Mucosa of descending colon (tissue), 3 donors: ENCODE results near the gene CYP2U1. TPM values are rescaled to one million over a fixed set of nuclear protein-coding genes. Genes with fewer than 3 reads are reported as not detected.

Experiments
- ATAC-seq: fragments of 200-7000 bp; cut with Tn5 transposase; one replicate; pipeline ENCODE4 v1.9.1; 2020; ENCODE audit warnings: mild to moderate bottlenecking, moderate library complexity
- DNase-seq, 3 donors: peaks; one replicate each; pipeline ENCODE4 v3.0.0-alpha.2; 2020
- H3K36me3 ChIP-seq: fragments of 200-600 bp; one replicate; pipeline ENCODE4 v1.8.0; 2021; ENCODE audit warnings: low read depth, mild to moderate bottlenecking
- H3K4me1 ChIP-seq: fragments of 200-600 bp; one replicate; pipeline ENCODE4 v1.8.0; 2021; ENCODE audit warnings: low read depth, mild to moderate bottlenecking
- H3K4me3 ChIP-seq: fragments of 200-600 bp; one replicate; pipeline ENCODE4 v1.8.0; 2021; ENCODE audit warnings: mild to moderate bottlenecking
- H3K9me3 ChIP-seq: fragments of 200-600 bp; one replicate; pipeline ENCODE4 v1.8.0; 2021; ENCODE audit warnings: mild to moderate bottlenecking
- intact Hi-C, 2 donors: fragments of 100-400 bp; cut with DNase I in 1 of 2; cut with micrococcal nuclease in 1 of 2; formaldehyde crosslinking; loops; one replicate each; pipeline versions ENCODE4 v1.11.0 to v1.11.1; 2022; cut with DNase I, micrococcal nuclease
- total RNA-seq, 3 donors: library from RNA; stranded (reverse); fragmentation: NEBNext Ultra II Directional in 2 of 3; extraction: Animal tissue kit (Norgen Biotek cat#: 25700) in 2 of 3; gene quantifications; one replicate each; pipeline versions ENCODE4 v1.2.1 to v1.2.4, GENCODE V29; 2021 to 2023
- TF ChIP-seq, protein P1 (sequence below): fragments of 200-600 bp; IDR thresholded peaks from one replicate; pipeline ENCODE4 v1.8.0; 2022; ENCODE audit warnings: antibody characterized with exemption, mild to moderate bottlenecking
- donor health status: DM: no; HTN: no; CAD: no; lungs with moderate emphysema.
- donor health status: DM: no; HTN: no; CAD: no.
- donor health status: DM: no; HTN: yes; CAD: no.

CYP2U1 gene
- total RNA-seq, 3 donors from 2014 or later, result 3.4 to 10.5 (median 3.4) TPM

GRCh38 chr4:107939307-107939706 is 8.0 kb downstream of the CYP2U1 start:
- Histone ChIP-seq H3K36me3 (no peaks in the 10 kb centered on the region), H3K4me1 (no peaks in the 10 kb centered on the region), H3K4me3 (no peak overlapping the region), H3K9me3 (no peaks in the 10 kb centered on the region)
- TF ChIP-seq, protein P1, sequence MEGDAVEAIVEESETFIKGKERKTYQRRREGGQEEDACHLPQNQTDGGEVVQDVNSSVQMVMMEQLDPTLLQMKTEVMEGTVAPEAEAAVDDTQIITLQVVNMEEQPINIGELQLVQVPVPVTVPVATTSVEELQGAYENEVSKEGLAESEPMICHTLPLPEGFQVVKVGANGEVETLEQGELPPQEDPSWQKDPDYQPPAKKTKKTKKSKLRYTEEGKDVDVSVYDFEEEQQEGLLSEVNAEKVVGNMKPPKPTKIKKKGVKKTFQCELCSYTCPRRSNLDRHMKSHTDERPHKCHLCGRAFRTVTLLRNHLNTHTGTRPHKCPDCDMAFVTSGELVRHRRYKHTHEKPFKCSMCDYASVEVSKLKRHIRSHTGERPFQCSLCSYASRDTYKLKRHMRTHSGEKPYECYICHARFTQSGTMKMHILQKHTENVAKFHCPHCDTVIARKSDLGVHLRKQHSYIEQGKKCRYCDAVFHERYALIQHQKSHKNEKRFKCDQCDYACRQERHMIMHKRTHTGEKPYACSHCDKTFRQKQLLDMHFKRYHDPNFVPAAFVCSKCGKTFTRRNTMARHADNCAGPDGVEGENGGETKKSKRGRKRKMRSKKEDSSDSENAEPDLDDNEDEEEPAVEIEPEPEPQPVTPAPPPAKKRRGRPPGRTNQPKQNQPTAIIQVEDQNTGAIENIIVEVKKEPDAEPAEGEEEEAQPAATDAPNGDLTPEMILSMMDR, result no peak
- intact Hi-C loops, result no loop called here
- DNase-seq (no peak), ATAC-seq (no peak)

DNA sequence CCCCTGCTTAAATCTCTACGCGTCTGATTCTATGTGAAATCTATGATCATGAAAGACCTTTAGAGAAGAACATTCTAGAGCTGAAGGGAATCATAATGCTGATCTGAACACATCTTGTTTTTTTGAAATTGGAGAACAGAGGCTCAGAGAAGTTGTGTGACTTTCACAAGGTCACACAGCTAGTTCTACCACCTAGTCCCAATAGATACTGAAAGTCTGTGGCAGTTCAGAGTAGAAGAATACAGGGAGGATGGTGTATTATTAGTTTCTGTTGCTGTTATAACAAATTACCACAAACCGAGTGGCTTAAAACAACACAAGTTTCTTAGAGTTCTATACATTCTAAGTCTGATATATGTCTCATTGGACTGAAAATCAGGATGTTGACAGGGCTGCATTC is 14.5 kb downstream of the CYP2U1 start:
- Histone ChIP-seq H3K4me3 (no peak overlapping the region), H3K9me3 (no peaks in the 10 kb centered on the region), H3K36me3 (no peaks in the 10 kb centered on the region), H3K4me1 (no peaks in the 10 kb centered on the region)
- TF ChIP-seq, protein P1, result no peak
- intact Hi-C loops, result no loop called here
- ATAC-seq (no peak), DNase-seq (no peak)

DNA sequence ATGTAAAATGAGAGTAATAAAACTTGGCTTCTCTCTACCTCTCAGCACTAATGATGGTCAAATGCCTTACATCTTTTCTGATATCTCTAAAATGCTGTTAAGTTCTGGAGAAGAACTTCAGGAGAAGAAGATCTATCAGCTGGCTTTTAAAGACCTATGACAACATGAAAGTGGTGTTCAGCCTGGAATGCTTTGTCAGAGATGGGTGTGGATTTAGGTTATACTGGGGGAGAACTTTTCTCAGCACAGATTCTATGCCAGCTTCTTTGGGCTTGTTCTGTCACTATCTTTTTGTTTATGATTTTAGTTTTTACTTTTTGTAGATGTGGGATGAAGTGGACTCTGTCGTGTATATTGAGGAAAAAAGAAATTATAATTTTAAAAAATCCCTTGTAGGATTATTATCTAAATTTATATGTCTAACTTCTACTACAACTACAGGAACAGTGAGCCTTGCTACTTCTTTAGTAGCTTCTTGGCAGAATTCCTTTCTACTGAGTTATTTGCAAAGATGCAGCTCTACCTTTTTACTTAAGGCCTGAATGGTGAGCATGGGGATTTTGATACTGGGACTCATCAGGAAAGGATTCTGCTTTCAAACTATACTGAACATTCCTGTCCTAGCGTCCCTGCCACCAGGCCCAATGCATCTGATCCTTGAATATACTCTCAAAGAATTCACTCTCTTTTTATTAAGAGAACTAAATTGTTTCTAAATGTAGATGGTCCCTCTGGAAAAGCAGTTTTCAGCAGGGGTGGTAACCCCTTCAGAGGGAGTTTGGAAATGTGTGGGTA is 19.6 kb downstream of the CYP2U1 start:
- intact Hi-C loops, result no loop called here
- H3K36me3 ChIP-seq, result no peaks in the 10 kb centered on the region
- TF ChIP-seq, protein P1, result no peak
- DNase-seq (no peak), ATAC-seq (no peak)
- no peaks in the 10 kb centered on the region for H3K4me1 ChIP-seq
- no peaks in the 10 kb centered on the region for H3K9me3 ChIP-seq
- H3K4me3 ChIP-seq, result no peak overlapping the region

DNA sequence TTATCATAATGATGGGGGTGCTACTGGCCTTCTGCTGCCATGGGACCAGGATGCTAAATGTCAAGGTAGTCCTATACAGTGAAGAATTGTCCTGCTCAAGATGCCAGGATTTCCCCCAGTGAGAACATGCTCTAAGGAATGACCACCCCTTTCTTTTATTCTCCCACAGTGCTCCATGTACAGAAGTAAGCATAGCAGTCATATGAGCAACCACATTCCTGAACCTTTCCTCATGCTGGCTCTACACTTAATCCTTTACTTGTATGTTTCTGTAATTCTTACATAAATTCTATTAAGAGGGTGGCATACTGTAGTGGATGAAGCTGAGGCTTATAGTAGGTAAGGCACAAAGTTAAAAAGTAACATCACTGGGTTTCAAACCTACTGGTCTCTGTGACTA is 20.2 kb downstream of the CYP2U1 start:
- DNase-seq (no peak), ATAC-seq (no peak)
- TF ChIP-seq, protein P1, result no peak
- intact Hi-C loops, result no loop called here
- Histone ChIP-seq H3K4me1 (no peaks in the 10 kb centered on the region), H3K36me3 (no peaks in the 10 kb centered on the region), H3K9me3 (peaks cover 1% of the 10 kb centered on the region), H3K4me3 (no peak overlapping the region)

GRCh38 chr4:107956011-107956410 is 24.7 kb downstream of the CYP2U1 start:
- intact Hi-C loops, result no loop called here

More at GRCh38 chr4:107956011-107956410, 24.7 kb downstream of the CYP2U1 start:
- ATAC-seq (no peak), DNase-seq (no peak)
- Histone ChIP-seq H3K36me3 (no peaks in the 10 kb centered on the region), H3K9me3 (peaks cover 10% of the 10 kb centered on the region), H3K4me1 (no peaks in the 10 kb centered on the region), H3K4me3 (no peak overlapping the region)
- TF ChIP-seq, protein P1, result no peak
